ENCODE measurements around the gene MRM1.

MRM1 gene

DNA sequence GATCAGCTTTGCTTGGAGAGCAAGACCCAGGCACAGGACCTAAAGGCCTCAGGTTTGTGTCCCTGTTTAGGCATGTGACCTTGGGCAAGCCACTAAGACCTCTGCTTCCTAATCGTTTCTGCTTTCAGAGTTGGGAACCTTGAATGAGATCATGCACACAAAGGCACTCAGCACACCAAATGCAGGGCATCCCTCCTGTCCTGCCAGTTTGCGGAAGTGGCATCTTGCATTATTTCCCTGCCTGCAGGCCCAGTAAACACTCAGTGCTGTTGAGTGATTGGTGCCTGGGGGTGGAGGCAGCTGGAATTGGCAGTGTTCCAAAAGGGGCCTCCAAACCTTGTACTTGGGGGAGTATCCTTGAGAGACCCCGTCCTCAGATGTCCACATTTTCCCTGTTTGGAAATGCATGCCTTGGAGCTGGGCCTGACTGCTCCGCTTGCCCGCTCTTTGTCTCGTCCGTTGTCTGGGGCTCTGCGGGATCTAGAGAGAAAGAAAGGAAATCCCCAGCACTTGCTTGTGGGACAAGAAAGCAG is 28.7 kb downstream of the MRM1 start:
- no peaks in the 10 kb centered on the region for H3K36me3 ChIP-seq (replicated peaks; ENCODE audit: low read depth, low read length)
- no peak for TF ChIP-seq EZH2phosphoT487 (IDR thresholded peaks at IDR 0.05; ENCODE audit: low read depth)
- TF ChIP-seq, protein P1, sequence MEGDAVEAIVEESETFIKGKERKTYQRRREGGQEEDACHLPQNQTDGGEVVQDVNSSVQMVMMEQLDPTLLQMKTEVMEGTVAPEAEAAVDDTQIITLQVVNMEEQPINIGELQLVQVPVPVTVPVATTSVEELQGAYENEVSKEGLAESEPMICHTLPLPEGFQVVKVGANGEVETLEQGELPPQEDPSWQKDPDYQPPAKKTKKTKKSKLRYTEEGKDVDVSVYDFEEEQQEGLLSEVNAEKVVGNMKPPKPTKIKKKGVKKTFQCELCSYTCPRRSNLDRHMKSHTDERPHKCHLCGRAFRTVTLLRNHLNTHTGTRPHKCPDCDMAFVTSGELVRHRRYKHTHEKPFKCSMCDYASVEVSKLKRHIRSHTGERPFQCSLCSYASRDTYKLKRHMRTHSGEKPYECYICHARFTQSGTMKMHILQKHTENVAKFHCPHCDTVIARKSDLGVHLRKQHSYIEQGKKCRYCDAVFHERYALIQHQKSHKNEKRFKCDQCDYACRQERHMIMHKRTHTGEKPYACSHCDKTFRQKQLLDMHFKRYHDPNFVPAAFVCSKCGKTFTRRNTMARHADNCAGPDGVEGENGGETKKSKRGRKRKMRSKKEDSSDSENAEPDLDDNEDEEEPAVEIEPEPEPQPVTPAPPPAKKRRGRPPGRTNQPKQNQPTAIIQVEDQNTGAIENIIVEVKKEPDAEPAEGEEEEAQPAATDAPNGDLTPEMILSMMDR (IDR thresholded peaks at IDR 0.05; ENCODE audit: low read depth, low read length) = no peak
- H3K9ac ChIP-seq (ENCODE audit: low read length) = no peak overlapping the region
- H2AFZ ChIP-seq (ENCODE audit: low read depth, low read length) = no peak overlapping the region
- H3K4me2 ChIP-seq (ENCODE audit: low read length) = no peak overlapping the region
- H3K9me3 ChIP-seq (ENCODE audit: insufficient read depth, low read length) = no peaks in the 10 kb centered on the region
- no peaks in the 10 kb centered on the region for H3K79me2 ChIP-seq (ENCODE audit: low read length)
- H3K27me3 ChIP-seq (ENCODE audit: low read depth, low read length) = peaks cover 41% of the 10 kb centered on the region
- no peaks in the 10 kb centered on the region for H4K20me1 ChIP-seq (ENCODE audit: insufficient read depth, low read length)
- H3K4me1 ChIP-seq (ENCODE audit: low read length) = no peaks in the 10 kb centered on the region
- no peak overlapping the region for H3K27ac ChIP-seq (ENCODE audit: low read length)
- no peak overlapping the region for H3K4me3 ChIP-seq (ENCODE audit: low read length)

DNA sequence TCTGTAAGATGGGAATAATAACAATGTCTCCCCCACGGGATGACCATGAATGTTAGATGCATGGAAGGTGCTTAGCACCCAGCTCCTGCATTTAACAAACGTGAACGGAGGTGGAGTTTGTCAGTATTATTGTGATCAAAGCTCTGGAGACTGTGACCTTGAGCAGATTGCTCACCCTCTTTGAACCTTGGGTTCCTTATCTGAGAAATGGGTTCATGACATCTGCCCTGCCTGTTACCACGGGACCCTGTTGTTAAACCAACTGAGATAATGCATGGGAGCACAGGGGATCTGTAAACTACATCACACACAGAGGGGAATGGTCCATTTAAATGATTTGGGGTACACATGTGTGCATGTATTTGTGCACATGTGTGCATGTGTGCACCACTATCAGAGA is 29.6 kb downstream of the MRM1 start:
- TF ChIP-seq EZH2phosphoT487 (IDR thresholded peaks at IDR 0.05; ENCODE audit: low read depth) = no peak
- TF ChIP-seq, protein P1 (IDR thresholded peaks at IDR 0.05; ENCODE audit: low read depth, low read length) = no peak
- Histone ChIP-seq H3K27ac (ENCODE audit: low read length) (no peak overlapping the region), H2AFZ (ENCODE audit: low read depth, low read length) (no peak overlapping the region), H3K36me3 (replicated peaks; ENCODE audit: low read depth, low read length) (no peaks in the 10 kb centered on the region), H3K4me2 (ENCODE audit: low read length) (no peak overlapping the region), H3K79me2 (ENCODE audit: low read length) (no peaks in the 10 kb centered on the region), H4K20me1 (ENCODE audit: insufficient read depth, low read length) (no peaks in the 10 kb centered on the region), H3K27me3 (ENCODE audit: low read depth, low read length) (peaks cover 49% of the 10 kb centered on the region), H3K9me3 (ENCODE audit: insufficient read depth, low read length) (no peaks in the 10 kb centered on the region), H3K4me3 (ENCODE audit: low read length) (no peak overlapping the region), H3K9ac (ENCODE audit: low read length) (no peak overlapping the region), H3K4me1 (ENCODE audit: low read length) (no peaks in the 10 kb centered on the region)

DNA sequence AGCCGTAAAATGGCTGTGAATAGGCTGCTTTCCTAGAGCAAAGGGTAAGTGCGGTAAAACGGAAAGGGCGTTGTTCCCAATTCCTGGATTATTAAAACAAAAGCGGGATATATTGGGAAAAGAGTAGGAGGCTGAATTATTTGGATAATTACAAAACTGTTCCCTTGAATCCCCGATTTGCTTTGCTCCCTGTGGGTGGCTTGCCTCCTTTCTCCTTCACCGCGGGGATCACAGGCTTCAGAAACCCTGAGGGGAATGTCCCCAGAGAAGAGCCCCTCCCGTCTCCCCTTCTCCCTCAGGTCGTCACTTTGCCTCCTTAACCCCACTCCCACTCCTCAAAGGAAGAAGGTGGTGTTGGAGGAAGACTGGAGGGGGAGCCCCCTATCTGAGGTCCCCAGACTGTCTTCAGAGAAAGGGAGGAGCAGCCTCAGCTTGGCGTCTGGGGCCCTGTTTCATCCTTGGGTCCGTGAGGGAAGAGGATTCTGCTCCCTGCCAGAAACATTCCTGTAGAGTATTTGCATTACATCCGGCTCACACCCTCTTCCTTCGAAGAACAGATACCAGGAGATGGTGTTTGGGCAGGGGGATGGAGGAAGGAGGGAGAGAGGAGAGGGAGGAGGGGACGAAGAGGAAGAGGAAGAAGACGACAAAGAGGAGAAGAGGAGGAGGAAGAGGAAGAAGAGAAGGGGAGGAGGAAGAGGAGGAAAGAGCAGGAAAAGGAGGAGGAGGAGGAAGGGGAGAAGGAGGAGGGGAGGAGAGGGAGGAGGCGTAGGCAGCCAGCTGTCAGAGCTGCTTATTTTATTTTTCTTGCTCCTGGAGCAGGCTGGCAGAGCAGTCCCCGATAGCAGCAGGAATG is 31.8 kb downstream of the MRM1 start:
- Histone ChIP-seq H3K27ac (ENCODE audit: low read length) (no peak overlapping the region), H3K4me3 (ENCODE audit: low read length) (no peak overlapping the region), H4K20me1 (ENCODE audit: insufficient read depth, low read length) (no peaks in the 10 kb centered on the region), H3K36me3 (replicated peaks; ENCODE audit: low read depth, low read length) (no peaks in the 10 kb centered on the region), H3K4me1 (ENCODE audit: low read length) (no peaks in the 10 kb centered on the region), H3K27me3 (ENCODE audit: low read depth, low read length) (peaks cover 61% of the 10 kb centered on the region), H3K4me2 (ENCODE audit: low read length) (no peak overlapping the region), H3K79me2 (ENCODE audit: low read length) (no peaks in the 10 kb centered on the region), H3K9me3 (ENCODE audit: insufficient read depth, low read length) (no peaks in the 10 kb centered on the region), H3K9ac (ENCODE audit: low read length) (no peak overlapping the region), H2AFZ (ENCODE audit: low read depth, low read length) (no peak overlapping the region)
- TF ChIP-seq EZH2phosphoT487 (IDR thresholded peaks at IDR 0.05; ENCODE audit: low read depth) = no peak
- TF ChIP-seq, protein P1 (IDR thresholded peaks at IDR 0.05; ENCODE audit: low read depth, low read length) = no peak

DNA sequence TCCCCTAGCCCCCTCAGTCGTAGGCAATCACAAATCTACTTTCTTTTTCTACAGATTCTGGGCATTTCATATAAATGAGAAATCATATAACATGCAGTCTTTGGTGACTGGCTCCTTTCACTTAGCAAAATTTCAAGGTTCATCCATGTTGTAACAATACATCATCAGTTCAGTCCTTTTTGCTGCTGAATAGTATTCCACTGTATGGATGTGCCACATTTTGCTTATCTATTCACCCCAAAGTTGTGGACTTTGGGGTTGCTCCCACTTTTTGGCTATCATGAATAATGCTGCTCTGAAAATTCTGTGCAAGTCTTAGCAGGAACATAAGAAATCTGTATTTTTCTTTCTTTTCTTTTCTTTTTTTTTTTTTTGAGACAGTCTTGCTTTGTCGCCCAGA is 39.0 kb downstream of the MRM1 start:
- Histone ChIP-seq H3K4me1 (ENCODE audit: low read length) (no peaks in the 10 kb centered on the region), H3K9ac (ENCODE audit: low read length) (no peak overlapping the region), H3K9me3 (ENCODE audit: insufficient read depth, low read length) (no peaks in the 10 kb centered on the region), H3K27me3 (ENCODE audit: low read depth, low read length) (peaks cover 58% of the 10 kb centered on the region), H3K27ac (ENCODE audit: low read length) (no peak overlapping the region), H3K36me3 (replicated peaks; ENCODE audit: low read depth, low read length) (no peaks in the 10 kb centered on the region), H3K4me2 (ENCODE audit: low read length) (no peak overlapping the region), H3K79me2 (ENCODE audit: low read length) (no peaks in the 10 kb centered on the region), H3K4me3 (ENCODE audit: low read length) (no peak overlapping the region), H2AFZ (ENCODE audit: low read depth, low read length) (no peak overlapping the region), H4K20me1 (ENCODE audit: insufficient read depth, low read length) (no peaks in the 10 kb centered on the region)
- TF ChIP-seq, protein P1 (IDR thresholded peaks at IDR 0.05; ENCODE audit: low read depth, low read length) = no peak
- no peak for TF ChIP-seq EZH2phosphoT487 (IDR thresholded peaks at IDR 0.05; ENCODE audit: low read depth)

Data from OCI-LY3 (cell line).